Mesodermal cell (in vitro differentiated cells): Measurements from ENCODE around the gene C1QL1.

ENCODE experiments used
- H3K27ac ChIP-seq: 2 replicates; pipeline ENCODE4 v1.7.0; 2013; ENCODE audit warnings: mild to moderate bottlenecking, low read depth, low read length, moderate library complexity; ENCODE audit not compliant: severe bottlenecking
- H3K36me3 ChIP-seq: 2 replicates; pipeline ENCODE4 v1.7.1; 2013; ENCODE audit warnings: mild to moderate bottlenecking, low read length, moderate library complexity; ENCODE audit not compliant: control insufficient read depth, insufficient read depth
- H3K4me1 ChIP-seq: one replicate; pipeline ENCODE4 v1.7.1; 2013; ENCODE audit warnings: mild to moderate bottlenecking, low read length; ENCODE audit not compliant: insufficient read depth, control insufficient read depth, poor library complexity, severe bottlenecking
- H3K4me3 ChIP-seq: 2 replicates; pipeline ENCODE4 v1.7.0; 2013; ENCODE audit warnings: low read length, control low read depth, mild to moderate bottlenecking; ENCODE audit not compliant: insufficient read depth, poor library complexity, severe bottlenecking; ENCODE audit errors: extremely low read depth
- H3K9me3 ChIP-seq: 2 replicates; pipeline ENCODE4 v1.7.1; 2013; ENCODE audit warnings: mild to moderate bottlenecking, low read length, moderate library complexity; ENCODE audit not compliant: control insufficient read depth
- WGBS, 2 experiments: methylation state at CpG; one replicate each; pipeline ENCODE4 v1.1.5; 2013; ENCODE audit warnings: missing lambda C conversion rate in 2 of 2; ENCODE audit not compliant: insufficient coverage in 2 of 2; 5-methylcytosine and 5-hydroxymethylcytosine counted together

The C1QL1 gene

GRCh38 chr17:44919885-44920564, 48.1 kb downstream of the C1QL1 start:
- no peaks in the 10 kb centered on the region for H3K4me1 ChIP-seq
- no peak overlapping the region for H3K27ac ChIP-seq
- H3K36me3 ChIP-seq: no peaks in the 10 kb centered on the region
- 25% methylated on average over 7 of the region's 9 CpGs for WGBS, 2 experiments
- no peaks in the 10 kb centered on the region for H3K9me3 ChIP-seq
- no peak overlapping the region for H3K4me3 ChIP-seq

- 67 to 72% methylated on average over 1 to 2 of the region's 2 CpGs for WGBS, 2 experiments
- H3K4me3 ChIP-seq: no peak overlapping the region
- no peaks in the 10 kb centered on the region for H3K36me3 ChIP-seq
- no peaks in the 10 kb centered on the region for H3K4me1 ChIP-seq
- H3K27ac ChIP-seq: no peak overlapping the region
- no peaks in the 10 kb centered on the region for H3K9me3 ChIP-seq
These were observed 48.7 kb downstream of the C1QL1 start for GRCh38 chr17:44919411-44919810.

- H3K9me3 ChIP-seq: no peaks in the 10 kb centered on the region
- H3K36me3 ChIP-seq: no peaks in the 10 kb centered on the region
- H3K4me3 ChIP-seq: no peak overlapping the region
- no peaks in the 10 kb centered on the region for H3K4me1 ChIP-seq
- H3K27ac ChIP-seq: no peak overlapping the region
- 85 to 100% methylated on average over 1 of the region's 2 CpGs for WGBS, 2 experiments
These were observed 50.1 kb downstream of the C1QL1 start for GRCh38 chr17:44918006-44918405.

- Histone ChIP-seq H3K36me3 (no peaks in the 10 kb centered on the region), H3K9me3 (no peaks in the 10 kb centered on the region), H3K27ac (no peak overlapping the region), H3K4me3 (no peak overlapping the region), H3K4me1 (no peaks in the 10 kb centered on the region)
- WGBS, 2 experiments: 92 to 96% methylated on average over 6 of the region's 6 CpGs
These were observed 50.6 kb downstream of the C1QL1 start for GRCh38 chr17:44917456-44917855.

GRCh38 chr17:44916781-44917241, 51.3 kb downstream of the C1QL1 start:
- H3K9me3 ChIP-seq: no peaks in the 10 kb centered on the region
- no peak overlapping the region for H3K27ac ChIP-seq
- no peaks in the 10 kb centered on the region for H3K4me1 ChIP-seq
- H3K36me3 ChIP-seq: no peaks in the 10 kb centered on the region
- no peak overlapping the region for H3K4me3 ChIP-seq
- 90 to 95% methylated on average over 7 of the region's 10 CpGs for WGBS, 2 experiments

GRCh38 chr17:44915862-44916780, 52.0 kb downstream of the C1QL1 start:
- Histone ChIP-seq H3K36me3 (no peaks in the 10 kb centered on the region), H3K9me3 (no peaks in the 10 kb centered on the region), H3K4me1 (no peaks in the 10 kb centered on the region), H3K4me3 (no peak overlapping the region), H3K27ac (no peak overlapping the region)
- 89 to 94% methylated on average over 9 to 10 of the region's 11 CpGs for WGBS, 2 experiments

- Histone ChIP-seq H3K4me1 (peaks cover 1% of the 10 kb centered on the region), H3K9me3 (no peaks in the 10 kb centered on the region), H3K36me3 (no peaks in the 10 kb centered on the region), H3K4me3 (no peak within 1 kb of the TSS), H3K27ac (no peak within 1 kb of the TSS)
- 82 to 95% methylated on average over 10 to 16 of the region's 17 CpGs for WGBS, 2 experiments
These were observed 52.8 kb downstream of the C1QL1 start, which contains the start of gene GFAP for GRCh38 chr17:44915321-44915726. GFAP (minus strand) TSS chr17:44915500; CDS start chr17:44915486, 14 bp downstream.

GRCh38 chr17:44914698-44915271, 53.3 kb downstream of the C1QL1 start:
- Histone ChIP-seq H3K4me1 (peaks cover 6% of the 10 kb centered on the region), H3K36me3 (no peaks in the 10 kb centered on the region), H3K4me3 (no peak overlapping the region), H3K9me3 (no peaks in the 10 kb centered on the region), H3K27ac (no peak overlapping the region)
- WGBS, 2 experiments: 90 to 91% methylated on average over 14 to 19 of the region's 19 CpGs

- Histone ChIP-seq H3K4me1 (peaks cover 12% of the 10 kb centered on the region), H3K4me3 (no peak overlapping the region), H3K36me3 (no peaks in the 10 kb centered on the region), H3K27ac (no peak overlapping the region), H3K9me3 (no peaks in the 10 kb centered on the region)
- 94 to 100% methylated on average over 3 to 4 of the region's 4 CpGs for WGBS, 2 experiments
These were observed 54.0 kb downstream of the C1QL1 start for GRCh38 chr17:44914148-44914547.

GRCh38 chr17:44913676-44914075, 54.4 kb downstream of the C1QL1 start:
- Histone ChIP-seq H3K4me3 (no peak overlapping the region), H3K4me1 (peaks cover 17% of the 10 kb centered on the region), H3K9me3 (no peaks in the 10 kb centered on the region), H3K27ac (no peak overlapping the region), H3K36me3 (no peaks in the 10 kb centered on the region)
- 60 to 90% methylated on average over 1 to 2 of the region's 6 CpGs for WGBS, 2 experiments
